H9 (cell line): Measurements from ENCODE around the gene NAA15. TPM values are rescaled to one million over a fixed set of nuclear protein-coding genes. Genes with fewer than 3 reads are reported as not detected.

Source experiments
- DNase-seq: peaks from one replicate; pipeline ENCODE4 v3.0.0-alpha.2; 2017
- H2AFZ ChIP-seq: one replicate; pipeline ENCODE4 v1.6.1; 2013; ENCODE audit warnings: mild to moderate bottlenecking, low read length, control low read depth, moderate library complexity
- H2AK5ac ChIP-seq: 2 replicates; pipeline ENCODE4 v1.6.1; 2013; ENCODE audit warnings: low read length, control low read depth, mixed read lengths; ENCODE audit not compliant: insufficient read length
- H2BK120ac ChIP-seq: one replicate; pipeline ENCODE4 v1.6.1; 2013; ENCODE audit warnings: low read depth, mild to moderate bottlenecking, low read length, control low read depth, inconsistent platforms; ENCODE audit not compliant: poor library complexity, severe bottlenecking
- H2BK12ac ChIP-seq: 2 replicates; pipeline ENCODE4 v1.6.1; 2013; ENCODE audit warnings: low read length, control low read depth, mixed read lengths, low read depth; ENCODE audit not compliant: insufficient read length
- H2BK15ac ChIP-seq: 2 replicates; pipeline ENCODE4 v1.6.1; 2013; ENCODE audit warnings: low read depth, low read length, control low read depth
- H2BK20ac ChIP-seq: one replicate; pipeline ENCODE4 v1.6.1; 2013; ENCODE audit warnings: low read depth, mild to moderate bottlenecking, low read length, control low read depth, inconsistent platforms; ENCODE audit not compliant: poor library complexity, severe bottlenecking
- H2BK5ac ChIP-seq: 2 replicates; pipeline ENCODE4 v1.6.1; 2013; ENCODE audit warnings: low read length, control low read depth, mixed read lengths; ENCODE audit not compliant: insufficient read length
- H3K14ac ChIP-seq: 2 replicates; pipeline ENCODE4 v1.6.1; 2013; ENCODE audit warnings: low read length, control low read depth; ENCODE audit not compliant: insufficient read depth
- H3K18ac ChIP-seq: 2 replicates; pipeline ENCODE4 v1.6.1; 2013; ENCODE audit warnings: low read depth, mild to moderate bottlenecking, mixed read lengths, low read length, control low read depth; ENCODE audit not compliant: insufficient read length
- H3K23ac ChIP-seq: 2 replicates; pipeline ENCODE4 v1.6.1; 2013; ENCODE audit warnings: low read length, control low read depth, mixed read lengths, low read depth; ENCODE audit not compliant: insufficient read length
- H3K23me2 ChIP-seq: 2 replicates; pipeline ENCODE4 v1.6.1; 2013; ENCODE audit warnings: low read depth, mild to moderate bottlenecking, mixed read lengths, low read length, control low read depth; ENCODE audit not compliant: insufficient read length, poor library complexity, severe bottlenecking
- H3K27ac ChIP-seq: 2 replicates; pipeline ENCODE4 v1.5.1; 2013; ENCODE audit warnings: low read length, control low read depth, mixed read lengths, low read depth; ENCODE audit not compliant: insufficient read length
- H3K27me3 ChIP-seq: 2 replicates; pipeline ENCODE4 v1.6.1; 2013; ENCODE audit warnings: low read length, control low read depth, inconsistent platforms; ENCODE audit not compliant: insufficient read depth
- H3K4ac ChIP-seq: 2 replicates; pipeline ENCODE4 v1.6.1; 2013; ENCODE audit warnings: low read depth, mild to moderate bottlenecking, control low read depth, inconsistent platforms, low read length, moderate library complexity
- H3K4me1 ChIP-seq: 2 replicates; pipeline ENCODE4 v1.6.1; 2013; ENCODE audit warnings: low read length, control low read depth, inconsistent platforms; ENCODE audit not compliant: insufficient read depth
- H3K4me2 ChIP-seq: 2 replicates; pipeline ENCODE4 v1.6.1; 2013; ENCODE audit warnings: low read length, control low read depth, mixed read lengths; ENCODE audit not compliant: insufficient read length, insufficient read depth
- H3K56ac ChIP-seq: 2 replicates; pipeline ENCODE4 v1.6.1; 2013; ENCODE audit warnings: low read depth, mild to moderate bottlenecking, mixed read lengths, low read length, control low read depth; ENCODE audit not compliant: insufficient read length
- H3K79me1 ChIP-seq: 2 replicates; pipeline ENCODE4 v1.6.1; 2013; ENCODE audit warnings: low read depth, mild to moderate bottlenecking, moderate library complexity, low read length, control low read depth, inconsistent platforms; ENCODE audit not compliant: insufficient read depth, poor library complexity, severe bottlenecking
- H3K79me2 ChIP-seq: 2 replicates; pipeline ENCODE4 v1.6.1; 2013; ENCODE audit warnings: low read length, control low read depth, inconsistent platforms; ENCODE audit not compliant: insufficient read depth
- H3K9ac ChIP-seq: 2 replicates; pipeline ENCODE4 v1.6.1; 2013; ENCODE audit warnings: low read length, control low read depth, mixed read lengths; ENCODE audit not compliant: insufficient read length; ENCODE audit errors: extremely low read depth
- H3K9me3 ChIP-seq: one replicate; pipeline ENCODE4 v1.6.1; 2013; ENCODE audit warnings: low read depth, low read length, inconsistent platforms; ENCODE audit not compliant: control insufficient read depth
- H3T11ph ChIP-seq: one replicate; pipeline ENCODE4 v1.6.1; 2013; ENCODE audit warnings: mild to moderate bottlenecking, low read length, control low read depth, inconsistent platforms
- H4K20me1 ChIP-seq: one replicate; pipeline ENCODE4 v1.6.1; 2013; ENCODE audit not compliant: control insufficient read depth, insufficient read length, insufficient read depth
- H4K5ac ChIP-seq: 2 replicates; pipeline ENCODE4 v1.6.1; 2013; ENCODE audit warnings: low read depth, mild to moderate bottlenecking, mixed read lengths, low read length, control low read depth; ENCODE audit not compliant: insufficient read length
- H4K8ac ChIP-seq: replicated peaks from 2 replicates; pipeline ENCODE4 v1.6.1; 2013; ENCODE audit warnings: low read length, control low read depth, mixed read lengths, low read depth; ENCODE audit not compliant: insufficient read length
- H4K91ac ChIP-seq: 2 replicates; pipeline ENCODE4 v1.6.1; 2013; ENCODE audit warnings: low read depth, mild to moderate bottlenecking, moderate library complexity, mixed read lengths, low read length, control low read depth; ENCODE audit not compliant: insufficient read length
- H3K27ac Mint-ChIP-seq, 3 experiments: 2 replicates in 2 of 3; 3 replicates in 1 of 3; pipeline ENCODE4 v1.8.0; 2020 to 2021; ENCODE audit warnings: mixed read lengths in 3 of 3, mild to moderate bottlenecking in 1 of 3, moderate library complexity in 1 of 3
- H3K27me3 Mint-ChIP-seq: 2 replicates; pipeline ENCODE4 v1.8.0; 2021; ENCODE audit warnings: low read depth, mild to moderate bottlenecking, moderate library complexity, mixed read lengths
- H3K36me3 Mint-ChIP-seq, 3 experiments: 2 replicates in 2 of 3; 3 replicates in 1 of 3; pipeline ENCODE4 v1.8.0; 2020 to 2021; ENCODE audit warnings: low read depth in 3 of 3, mixed read lengths in 3 of 3; ENCODE audit not compliant: insufficient read depth in 1 of 3
- H3K4me1 Mint-ChIP-seq, 2 experiments: 2 replicates each; pipeline ENCODE4 v1.8.0; 2020; ENCODE audit warnings: mixed read lengths in 2 of 2
- H3K4me3 Mint-ChIP-seq, 2 experiments: 2 replicates in 1 of 2; 3 replicates in 1 of 2; pipeline ENCODE4 v1.8.0; 2020 to 2021; ENCODE audit warnings: mild to moderate bottlenecking in 2 of 2, mixed read lengths in 2 of 2, moderate library complexity in 1 of 2
- H3K9me3 Mint-ChIP-seq, 2 experiments: 2 replicates in 1 of 2; 3 replicates in 1 of 2; pipeline ENCODE4 v1.8.0; 2020; ENCODE audit warnings: mild to moderate bottlenecking in 2 of 2, mixed read lengths in 2 of 2, moderate library complexity in 1 of 2
- CTCF ChIP-seq: fragments of 200-600 bp; sonication (generic); conservative IDR thresholded peaks from 3 replicates; pipeline ENCODE4 v1.8.0; 2021; ENCODE audit warnings: antibody characterized with exemption, mild to moderate bottlenecking
- WGBS: extraction: QIAGEN DNeasy Blood & Tissue Kit; methylation state at CpG from one replicate; pipeline ENCODE4 v1.1.7; 2013; ENCODE audit warnings: missing lambda C conversion rate, low lambda C conversion rate, mixed read lengths; ENCODE audit not compliant: insufficient read length; ENCODE audit errors: extremely low coverage; 5-methylcytosine and 5-hydroxymethylcytosine counted together
- total RNA-seq: library from RNA; stranded (reverse); gene quantifications from 2 replicates; pipeline ENCODE4 v1.2.1, GENCODE V29; 2021

The NAA15 gene
- total RNA-seq, 1 experiment from 2014 or later = 115 TPM

GRCh38 chr4:139389991-139390390 is 88.7 kb downstream of the NAA15 start:
- Mint-ChIP-seq H3K36me3 (peaks cover 21 to 77% (median 46%) of the 10 kb centered on the region in 3 experiments), H3K27me3 (no peaks in the 10 kb centered on the region), H3K4me3 (no peak overlapping the region), H3K27ac (no peak overlapping the region), H3K4me1 (no peaks in the 10 kb centered on the region), H3K9me3 (no peaks in the 10 kb centered on the region)
- Histone ChIP-seq H3K9ac (no peak overlapping the region), H3K4me1 (no peaks in the 10 kb centered on the region), H4K8ac (no peak overlapping the region), H3T11ph (no peak overlapping the region), H3K27me3 (no peaks in the 10 kb centered on the region), H3K79me2 (no peaks in the 10 kb centered on the region), H4K20me1 (no peaks in the 10 kb centered on the region), H3K9me3 (no peaks in the 10 kb centered on the region), H2BK12ac (no peak overlapping the region), H2BK120ac (no peak overlapping the region), H3K4me2 (no peak overlapping the region), H3K4ac (no peak overlapping the region), H2AK5ac (no peak overlapping the region), H3K56ac (no peak overlapping the region), H2BK20ac (no peak overlapping the region), H3K23me2 (no peaks in the 10 kb centered on the region), H4K5ac (no peak overlapping the region), H3K27ac (no peak overlapping the region), H3K18ac (no peak overlapping the region), H3K23ac (no peak overlapping the region), H2BK15ac (no peak overlapping the region), H2AFZ (no peak overlapping the region), H3K14ac (no peak overlapping the region), H2BK5ac (no peak overlapping the region), H4K91ac (no peak overlapping the region), H3K79me1 (no peaks in the 10 kb centered on the region)
- no peak for DNase-seq
- no peak for TF ChIP-seq CTCF
- no CpG with 5 or more reads among the region's 1 CpG for WGBS
